PFSK-1 (cell line): Measurements from ENCODE around the gene ZNF37A. TPM values are rescaled to one million over a fixed set of nuclear protein-coding genes. Genes with fewer than 3 reads are reported as not detected.
A peak's percentile ranks its signal among the peaks of the same experiment; 100 is the strongest.

Source experiments
- FOXP2 ChIP-seq: optimal IDR thresholded peaks from 2 replicates; pipeline ENCODE3; 2011; ENCODE audit warnings: borderline replicate concordance, control low read depth, inconsistent platforms; ENCODE audit not compliant: insufficient read depth; ENCODE audit errors: extremely low read length, extremely low read depth
- POLR2AphosphoS5 ChIP-seq: IDR thresholded peaks from 2 replicates; pipeline ENCODE4 v1.6.1; 2012; ENCODE audit warnings: low read depth, mild to moderate bottlenecking, control low read depth, low read length, moderate library complexity
- SIN3A ChIP-seq: IDR thresholded peaks from 2 replicates; pipeline ENCODE4 v1.6.1; 2012; ENCODE audit warnings: mild to moderate bottlenecking, low read length, moderate library complexity, borderline replicate concordance; ENCODE audit not compliant: insufficient read depth
- TAF1 ChIP-seq: IDR thresholded peaks from 2 replicates; pipeline ENCODE4 v1.6.1; 2012; ENCODE audit warnings: low read length, control low read depth, borderline replicate concordance; ENCODE audit not compliant: insufficient read depth
- polyA plus RNA-seq: library from polyadenylated mRNA; unstranded; fragments of >200 nt; gene quantifications from one replicate; pipeline ENCODE4 v1.2.1, GENCODE V29; 2012; ENCODE audit warnings: low read depth, missing spikeins; ENCODE audit not compliant: insufficient read length
- TF ChIP-seq, protein P1 (sequence below), 2 experiments: IDR thresholded peaks; 2 replicates each; pipeline versions ENCODE4 v1.6.1 to v1.8.0; 2011 to 2012; ENCODE audit warnings: low read depth in 2 of 2, low read length in 2 of 2, control low read depth in 1 of 2, inconsistent platforms in 1 of 2, mild to moderate bottlenecking in 1 of 2, moderate library complexity in 1 of 2; ENCODE audit not compliant: insufficient read depth in 1 of 2

The ZNF37A gene
- 6.8 TPM for polyA plus RNA-seq

DNA sequence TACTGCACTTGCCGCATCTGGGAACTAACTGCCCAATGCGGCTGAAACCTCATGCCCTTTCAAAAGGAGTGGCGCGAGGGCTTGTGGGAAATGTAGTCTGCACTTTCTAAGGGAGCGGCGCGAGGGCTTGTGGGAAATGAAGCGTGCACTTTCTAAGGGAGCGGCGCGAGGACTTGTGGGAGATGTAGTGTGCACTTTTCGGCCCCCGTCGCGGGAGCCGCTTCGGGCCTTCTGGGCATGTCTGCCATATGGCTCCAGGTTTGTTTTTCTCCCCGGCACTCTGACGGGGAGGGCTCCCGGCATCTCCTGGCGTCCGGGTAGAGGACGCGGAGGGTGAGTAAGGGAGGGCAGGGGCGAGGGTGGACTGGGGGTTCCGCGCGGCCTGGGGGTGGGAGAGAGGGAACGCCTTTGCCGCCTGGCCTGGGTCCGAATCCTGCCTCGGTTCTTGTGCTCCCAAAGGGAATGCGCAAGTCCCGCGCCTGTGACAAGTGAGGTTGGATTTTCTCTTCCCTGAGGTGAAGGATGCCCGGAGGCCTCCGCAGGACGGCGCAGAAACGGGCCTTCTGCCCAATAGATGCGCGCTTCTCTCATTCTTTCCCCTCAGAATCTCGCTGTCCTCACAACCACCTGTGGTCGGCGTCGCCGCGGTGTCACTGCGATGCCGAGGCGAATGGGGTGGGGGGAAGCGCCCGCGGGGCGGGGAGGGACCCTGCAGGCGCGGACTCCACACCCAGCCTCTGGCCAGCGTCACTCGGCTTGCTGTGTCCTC lies at the start of gene ZNF37A:
TSS of gene ZNF37A (plus strand) at position 180 of the 769 bp plus-strand sequence. CDS start 2,281 bp downstream, outside the sequence.
- TF ChIP-seq SIN3A (no peak), POLR2AphosphoS5 (peak; percentile 65), FOXP2 (no peak), TAF1 (0 out of 2 replicates have a peak, but pooled peaks have one; percentile 24)
- TF ChIP-seq, protein P1, sequence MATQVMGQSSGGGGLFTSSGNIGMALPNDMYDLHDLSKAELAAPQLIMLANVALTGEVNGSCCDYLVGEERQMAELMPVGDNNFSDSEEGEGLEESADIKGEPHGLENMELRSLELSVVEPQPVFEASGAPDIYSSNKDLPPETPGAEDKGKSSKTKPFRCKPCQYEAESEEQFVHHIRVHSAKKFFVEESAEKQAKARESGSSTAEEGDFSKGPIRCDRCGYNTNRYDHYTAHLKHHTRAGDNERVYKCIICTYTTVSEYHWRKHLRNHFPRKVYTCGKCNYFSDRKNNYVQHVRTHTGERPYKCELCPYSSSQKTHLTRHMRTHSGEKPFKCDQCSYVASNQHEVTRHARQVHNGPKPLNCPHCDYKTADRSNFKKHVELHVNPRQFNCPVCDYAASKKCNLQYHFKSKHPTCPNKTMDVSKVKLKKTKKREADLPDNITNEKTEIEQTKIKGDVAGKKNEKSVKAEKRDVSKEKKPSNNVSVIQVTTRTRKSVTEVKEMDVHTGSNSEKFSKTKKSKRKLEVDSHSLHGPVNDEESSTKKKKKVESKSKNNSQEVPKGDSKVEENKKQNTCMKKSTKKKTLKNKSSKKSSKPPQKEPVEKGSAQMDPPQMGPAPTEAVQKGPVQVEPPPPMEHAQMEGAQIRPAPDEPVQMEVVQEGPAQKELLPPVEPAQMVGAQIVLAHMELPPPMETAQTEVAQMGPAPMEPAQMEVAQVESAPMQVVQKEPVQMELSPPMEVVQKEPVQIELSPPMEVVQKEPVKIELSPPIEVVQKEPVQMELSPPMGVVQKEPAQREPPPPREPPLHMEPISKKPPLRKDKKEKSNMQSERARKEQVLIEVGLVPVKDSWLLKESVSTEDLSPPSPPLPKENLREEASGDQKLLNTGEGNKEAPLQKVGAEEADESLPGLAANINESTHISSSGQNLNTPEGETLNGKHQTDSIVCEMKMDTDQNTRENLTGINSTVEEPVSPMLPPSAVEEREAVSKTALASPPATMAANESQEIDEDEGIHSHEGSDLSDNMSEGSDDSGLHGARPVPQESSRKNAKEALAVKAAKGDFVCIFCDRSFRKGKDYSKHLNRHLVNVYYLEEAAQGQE (IDR thresholded peaks at IDR 0.05; ENCODE audit: insufficient read depth in 1 of 2, low read depth in 2 of 2, low read length in 2 of 2) = 0 out of 4 replicates have a peak, but pooled peaks of 1 of the 2 experiments have one; percentile 7

DNA sequence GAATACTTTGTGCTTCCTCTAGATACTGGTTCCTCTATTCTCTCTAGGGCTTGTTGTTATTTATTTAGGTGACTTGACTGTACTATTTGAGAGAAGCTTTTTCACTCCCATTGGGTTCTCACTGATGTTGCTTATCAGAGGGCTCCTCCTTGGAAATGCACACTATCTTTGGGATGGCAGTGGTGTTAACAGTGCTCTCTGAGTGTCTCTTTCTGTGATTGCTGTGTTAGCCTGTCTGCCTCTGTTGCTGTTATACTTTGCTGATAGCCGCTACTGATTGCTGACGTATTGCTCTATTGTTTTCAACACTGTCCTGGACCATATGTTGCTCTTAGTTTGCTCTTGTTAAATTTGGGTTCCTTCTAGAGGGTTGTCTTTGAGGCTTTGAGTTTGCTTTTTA lies 49.0 kb upstream of the ZNF37A start:
- no peak for TF ChIP-seq POLR2AphosphoS5

DNA sequence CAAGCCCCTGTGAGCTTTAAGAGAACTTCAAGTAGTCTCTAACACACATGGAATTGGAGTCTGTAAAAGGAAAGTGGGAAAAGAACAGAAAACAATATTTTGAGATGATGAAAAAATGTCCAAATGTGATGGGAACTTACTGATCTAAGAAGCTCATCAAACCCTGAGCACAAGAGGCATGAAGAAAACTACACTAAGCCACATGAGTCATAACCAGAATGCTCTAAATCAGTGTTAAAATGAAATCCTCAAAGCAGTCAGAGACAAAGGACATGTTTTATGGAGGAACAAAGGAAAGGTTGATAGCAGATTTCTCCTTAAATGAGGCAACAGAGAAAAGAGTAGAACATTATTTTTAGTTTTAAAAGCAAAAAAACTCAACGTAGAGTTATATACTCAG lies 46.5 kb upstream of the ZNF37A start:
- TF ChIP-seq SIN3A (no peak), TAF1 (no peak), POLR2AphosphoS5 (no peak), FOXP2 (no peak)
- TF ChIP-seq, protein P1 (IDR thresholded peaks at IDR 0.05; ENCODE audit: insufficient read depth in 1 of 2, low read depth in 2 of 2, low read length in 2 of 2) = no peak

DNA sequence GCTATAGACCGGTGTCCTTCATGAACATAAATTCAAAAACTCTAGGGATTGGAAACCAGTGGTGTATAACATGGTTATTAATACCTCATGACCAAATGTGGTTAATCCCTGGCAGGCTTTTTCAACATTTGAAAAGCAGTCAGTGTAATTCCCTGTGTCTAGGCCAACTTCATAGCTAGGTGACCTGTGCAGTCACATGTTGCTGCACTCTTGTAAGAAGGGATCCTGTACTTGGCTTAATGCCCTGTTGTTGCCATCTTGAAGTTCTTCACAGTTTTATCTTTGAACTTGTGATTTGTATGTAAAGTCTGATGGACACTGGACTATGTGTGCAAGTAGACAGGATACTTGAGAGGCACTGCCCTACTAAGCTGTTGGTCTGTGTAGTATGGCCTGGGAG lies 43.9 kb upstream of the ZNF37A start:
- TF ChIP-seq TAF1 = no peak
- TF ChIP-seq, protein P1 (IDR thresholded peaks at IDR 0.05; ENCODE audit: insufficient read depth in 1 of 2, low read depth in 2 of 2, low read length in 2 of 2) = no peak
- TF ChIP-seq SIN3A = no peak

DNA sequence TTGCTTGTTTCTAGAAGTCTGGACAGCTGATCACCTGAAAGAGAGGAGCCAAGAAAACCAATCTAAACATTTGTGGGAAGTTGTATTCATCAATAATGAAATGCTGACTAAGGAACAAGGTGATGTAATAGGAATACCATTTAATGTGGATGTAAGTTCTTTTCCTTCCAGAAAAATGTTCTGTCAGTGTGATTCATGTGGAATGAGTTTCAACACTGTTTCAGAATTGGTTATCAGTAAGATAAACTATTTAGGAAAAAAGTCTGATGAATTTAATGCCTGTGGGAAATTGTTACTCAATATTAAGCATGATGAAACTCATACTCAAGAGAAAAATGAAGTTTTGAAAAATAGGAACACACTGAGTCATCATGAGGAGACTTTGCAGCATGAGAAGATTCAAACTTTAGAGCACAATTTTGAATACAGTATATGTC lies 39.8 kb upstream of the ZNF37A start:
- no peak for TF ChIP-seq SIN3A
- no peak for TF ChIP-seq TAF1
- no peak for TF ChIP-seq POLR2AphosphoS5
- no peak for TF ChIP-seq FOXP2
- TF ChIP-seq, protein P1 (IDR thresholded peaks at IDR 0.05; ENCODE audit: insufficient read depth in 1 of 2, low read depth in 2 of 2, low read length in 2 of 2) = no peak
